Measurements from ENCODE around the gene CXCR3. TPM values are rescaled to one million over a fixed set of nuclear protein-coding genes. Genes with fewer than 3 reads are reported as not detected.

The CXCR3 gene
- total and polyA plus RNA-seq, 7 experiments from 2014 or later: 0.84 to 70.5 (median 1.5) TPM

DNA sequence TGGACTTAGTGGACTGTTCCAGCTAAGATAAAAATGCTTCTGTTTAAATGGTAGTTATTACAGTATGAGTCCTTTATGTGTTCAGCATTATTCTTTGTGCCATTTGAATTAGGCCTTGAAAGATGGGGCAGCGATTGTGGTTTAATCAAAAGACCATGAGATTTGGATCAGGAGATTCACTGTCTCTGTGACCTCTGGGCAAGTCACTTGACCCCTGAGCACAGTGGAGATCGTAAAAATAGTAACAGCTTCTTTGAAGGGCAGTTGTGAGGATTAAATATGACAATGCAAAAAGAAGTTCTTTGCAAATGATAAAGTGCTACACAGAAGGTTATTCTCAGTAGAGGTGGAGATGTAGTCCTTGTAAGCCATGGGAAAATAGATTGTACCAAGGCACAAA lies 10.8 kb downstream of the CXCR3 start:
- H3K4me1 ChIP-seq (ENCODE audit: control insufficient read depth in 2 of 2, insufficient read depth in 2 of 2, low read length in 2 of 2): peaks cover 32 to 42% of the 10 kb centered on the region in 2 donors
- H3K4me3 ChIP-seq (ENCODE audit: low read length): no peak overlapping the region
- no peaks in the 10 kb centered on the region for H3K9me3 ChIP-seq (ENCODE audit: control insufficient read depth in 2 of 3, low read length in 3 of 3)
- Mint-ChIP-seq H3K9me3 (no peaks in the 10 kb centered on the region), H3K27ac (peak overlapping the region; percentile 67 to 96 (median 87)), H3K36me3 (peaks cover 6 to 65% (median 37%) of the 10 kb centered on the region in 5 donors), H3K4me1 (peaks cover 13 to 64% (median 44%) of the 10 kb centered on the region in 7 donors), H3K4me3 (peak overlapping the region in 6 of 10 donors; percentile 41 to 65 (median 55)), H3K27me3 (no peaks in the 10 kb centered on the region)
- intact Hi-C loops (cut with micrococcal nuclease): no loop called here
- POLR2A ChIA-PET: interaction anchor here (1.0 to 3.0 kb wide), 2 partner anchors 11 to 59 kb away, joined by 3 to 7 read pairs; partner anchors contain the start of gene CXCR3
- ATAC-seq: no peak
- peak overlapping the region; percentile 57 for H3K27ac ChIP-seq (ENCODE audit: low read depth, low read length)
- H3K27me3 ChIP-seq (ENCODE audit: control insufficient read depth in 2 of 2, insufficient read depth in 2 of 2, low read length in 2 of 2): no peaks in the 10 kb centered on the region
- no peak for DNase-seq
- H3K36me3 ChIP-seq (ENCODE audit: control insufficient read depth in 2 of 3, insufficient read depth in 3 of 3, low read length in 3 of 3): peaks cover 0 to 45% (median 8%) of the 10 kb centered on the region in 3 experiments
- CTCF ChIA-PET: interaction anchor here (1.5 kb wide), 1 partner anchor 42 kb away, joined by 6 read pairs; no protein-coding TSS in a partner anchor

DNA sequence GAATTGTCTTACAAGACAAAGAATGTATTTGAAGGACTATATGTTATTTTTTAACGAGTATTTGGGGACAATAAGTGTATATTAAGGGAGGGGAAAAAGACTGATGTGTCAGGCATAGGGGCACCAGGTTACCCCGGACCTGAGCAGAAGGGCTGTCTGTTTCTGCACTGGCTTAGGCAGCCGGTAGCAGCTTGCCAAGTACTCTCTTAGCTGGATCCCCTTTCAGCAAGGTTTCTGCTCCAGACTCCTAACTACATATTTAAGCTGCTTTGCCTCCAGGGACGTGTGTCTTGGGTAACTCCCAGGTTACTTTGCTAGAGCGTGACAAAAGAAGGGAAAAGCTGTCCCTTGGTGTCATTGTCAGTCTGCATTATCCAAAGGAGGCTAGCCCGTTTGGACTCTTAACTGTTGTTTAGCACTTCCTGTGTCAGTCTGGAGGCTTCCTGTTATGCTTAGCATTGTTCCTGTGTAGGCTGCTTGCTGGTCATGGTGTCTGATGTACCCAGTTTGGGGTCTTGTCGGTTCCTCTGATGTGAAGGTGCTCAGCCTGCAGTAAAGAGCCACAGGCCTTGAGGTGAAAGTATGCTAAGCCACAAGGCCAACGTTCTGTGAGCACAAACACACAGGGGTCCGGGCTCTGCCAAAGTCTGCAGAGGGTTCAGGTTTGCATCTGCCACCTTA lies 11.6 kb downstream of the CXCR3 start:
- ChIA-PET POLR2A (interaction anchor here (0.6 to 3.0 kb wide), 6 partner anchors 9 to 75 kb away, joined by 3 to 7 read pairs (median 4); partner anchors contain the start of genes CXCR3 and OGT), CTCF (no interaction called here)
- peak; percentile 86 for ATAC-seq
- Mint-ChIP-seq H3K27me3 (no peaks in the 10 kb centered on the region), H3K4me3 (peak overlapping the region; percentile 43 to 68 (median 60)), H3K27ac (peak overlapping the region; percentile 67 to 97 (median 90)), H3K36me3 (peaks cover 6 to 70% (median 39%) of the 10 kb centered on the region in 5 donors), H3K4me1 (peaks cover 13 to 64% (median 44%) of the 10 kb centered on the region in 7 donors), H3K9me3 (no peaks in the 10 kb centered on the region)
- peaks cover 32 to 42% of the 10 kb centered on the region in 2 donors for H3K4me1 ChIP-seq (ENCODE audit: control insufficient read depth in 2 of 2, insufficient read depth in 2 of 2, low read length in 2 of 2)
- no peaks in the 10 kb centered on the region for H3K27me3 ChIP-seq (ENCODE audit: control insufficient read depth in 2 of 2, insufficient read depth in 2 of 2, low read length in 2 of 2)
- peaks cover 0 to 40% (median 8%) of the 10 kb centered on the region in 3 experiments for H3K36me3 ChIP-seq (ENCODE audit: control insufficient read depth in 2 of 3, insufficient read depth in 3 of 3, low read length in 3 of 3)
- H3K4me3 ChIP-seq (ENCODE audit: low read length): no peak overlapping the region
- DNase-seq: peak in 5 of 9 donors; percentile 22 to 33 (median 27)
- H3K9me3 ChIP-seq (ENCODE audit: control insufficient read depth in 2 of 3, low read length in 3 of 3): no peaks in the 10 kb centered on the region
- peak overlapping the region; percentile 57 for H3K27ac ChIP-seq (ENCODE audit: low read depth, low read length)
- intact Hi-C loops (cut with micrococcal nuclease): no loop called here

DNA sequence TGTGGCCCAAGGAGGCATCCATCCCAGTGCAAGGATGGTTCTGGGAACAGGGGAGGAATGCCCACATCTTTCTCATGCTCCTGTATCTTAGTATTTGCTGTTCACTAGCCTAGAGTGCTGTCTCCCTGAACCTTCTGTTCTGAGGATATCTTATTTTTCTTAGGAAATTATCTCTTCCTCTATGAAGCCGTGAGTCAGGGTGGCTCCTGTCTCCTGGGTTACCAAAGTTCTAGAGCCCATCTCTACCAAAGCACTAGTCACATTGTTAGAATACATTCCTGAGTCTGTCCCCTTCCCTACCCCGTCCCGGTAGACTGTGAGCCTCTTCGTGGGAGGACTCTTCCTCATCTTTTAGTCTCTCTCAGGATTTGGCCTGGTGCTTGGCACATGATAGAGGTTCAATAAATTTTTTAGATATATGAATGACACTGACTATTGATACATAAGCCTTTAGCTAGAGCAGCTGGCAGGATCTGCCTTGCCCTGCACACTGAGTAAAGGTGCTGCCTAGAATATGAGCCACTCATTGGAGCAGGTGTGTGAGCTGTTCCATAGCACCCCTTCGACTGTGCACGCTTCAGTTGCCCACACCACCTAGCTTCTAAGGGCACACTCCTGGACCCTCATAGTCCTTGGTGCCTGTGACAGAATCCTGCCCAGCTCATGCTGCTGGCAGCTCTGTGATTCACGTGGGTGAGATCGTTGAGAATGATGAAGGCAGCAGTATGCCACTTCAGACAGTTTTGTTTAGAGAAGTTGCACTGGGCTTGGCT lies 13.3 kb downstream of the CXCR3 start:
- H3K4me3 ChIP-seq (ENCODE audit: low read length): no peak overlapping the region
- no peaks in the 10 kb centered on the region for H3K9me3 ChIP-seq (ENCODE audit: control insufficient read depth in 2 of 3, low read length in 3 of 3)
- CTCF ChIA-PET: no interaction called here
- Mint-ChIP-seq H3K9me3 (peaks cover 0 to 2% (median 0%) of the 10 kb centered on the region in 11 donors), H3K4me1 (peaks cover 13 to 57% (median 45%) of the 10 kb centered on the region in 7 donors), H3K27me3 (no peaks in the 10 kb centered on the region), H3K4me3 (no peak overlapping the region), H3K27ac (peak overlapping the region; percentile 55 to 91 (median 67)), H3K36me3 (peaks cover 6 to 66% (median 37%) of the 10 kb centered on the region in 5 donors)
- no peak overlapping the region for H3K27ac ChIP-seq (ENCODE audit: low read depth, low read length)
- no peaks in the 10 kb centered on the region for H3K27me3 ChIP-seq (ENCODE audit: control insufficient read depth in 2 of 2, insufficient read depth in 2 of 2, low read length in 2 of 2)
- peaks cover 32 to 42% of the 10 kb centered on the region in 2 donors for H3K4me1 ChIP-seq (ENCODE audit: control insufficient read depth in 2 of 2, insufficient read depth in 2 of 2, low read length in 2 of 2)
- no peak for DNase-seq
- no peak for ATAC-seq
- peaks cover 0 to 27% (median 4%) of the 10 kb centered on the region in 3 experiments for H3K36me3 ChIP-seq (ENCODE audit: control insufficient read depth in 2 of 3, insufficient read depth in 3 of 3, low read length in 3 of 3)
- intact Hi-C loops (cut with micrococcal nuclease): no loop called here
- POLR2A ChIA-PET: no interaction called here

DNA sequence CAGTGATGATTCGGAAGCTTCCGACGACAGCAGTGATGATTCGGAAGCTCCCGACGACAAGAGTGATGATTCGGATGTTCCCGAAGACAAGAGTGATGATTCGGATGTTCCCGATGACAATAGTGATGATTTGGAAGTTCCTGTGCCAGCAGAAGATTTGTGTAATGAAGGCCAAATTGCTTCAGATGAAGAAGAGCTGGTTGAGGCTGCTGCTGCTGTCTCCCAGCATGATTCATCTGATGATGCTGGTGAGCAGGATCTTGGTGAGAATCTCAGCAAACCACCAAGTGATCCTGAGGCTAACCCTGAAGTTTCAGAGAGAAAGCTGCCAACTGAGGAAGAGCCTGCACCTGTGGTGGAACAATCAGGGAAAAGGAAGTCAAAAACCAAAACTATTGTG lies 14.2 kb downstream of the CXCR3 start:
- no peaks in the 10 kb centered on the region for H3K27me3 ChIP-seq (ENCODE audit: control insufficient read depth in 2 of 2, insufficient read depth in 2 of 2, low read length in 2 of 2)
- Mint-ChIP-seq H3K36me3 (peaks cover 6 to 66% (median 33%) of the 10 kb centered on the region in 5 donors), H3K4me3 (no peak overlapping the region), H3K27me3 (no peaks in the 10 kb centered on the region), H3K4me1 (peaks cover 9 to 52% (median 41%) of the 10 kb centered on the region in 7 donors), H3K9me3 (peaks cover 0 to 2% (median 0%) of the 10 kb centered on the region in 11 donors), H3K27ac (peak overlapping the region in 1 of 9 donors; percentile 33)
- no peak overlapping the region for H3K27ac ChIP-seq (ENCODE audit: low read depth, low read length)
- no peaks in the 10 kb centered on the region for H3K9me3 ChIP-seq (ENCODE audit: control insufficient read depth in 2 of 3, low read length in 3 of 3)
- CTCF ChIA-PET: no interaction called here
- H3K36me3 ChIP-seq (ENCODE audit: control insufficient read depth in 2 of 3, insufficient read depth in 3 of 3, low read length in 3 of 3): peaks cover 0 to 24% (median 4%) of the 10 kb centered on the region in 3 experiments
- no peak overlapping the region for H3K4me3 ChIP-seq (ENCODE audit: low read length)
- DNase-seq: no peak
- POLR2A ChIA-PET: no interaction called here
- peaks cover 28 to 37% of the 10 kb centered on the region in 2 donors for H3K4me1 ChIP-seq (ENCODE audit: control insufficient read depth in 2 of 2, insufficient read depth in 2 of 2, low read length in 2 of 2)
- ATAC-seq: no peak
- intact Hi-C loops (cut with micrococcal nuclease): no loop called here

DNA sequence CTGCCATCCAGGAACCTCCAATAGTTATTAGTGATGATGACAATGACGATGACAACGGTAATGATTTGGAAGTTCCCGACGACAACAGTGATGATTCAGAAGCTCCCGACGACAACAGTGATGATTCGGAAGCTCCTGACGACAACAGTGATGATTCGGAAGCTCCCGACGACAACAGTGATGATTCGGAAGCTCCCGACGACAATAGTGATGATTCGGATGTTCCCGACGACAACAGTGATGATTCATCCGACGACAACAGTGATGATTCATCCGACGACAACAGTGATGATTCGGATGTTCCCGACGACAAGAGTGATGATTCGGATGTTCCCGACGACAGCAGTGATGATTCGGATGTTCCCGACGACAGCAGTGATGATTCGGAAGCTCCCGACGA lies 14.7 kb downstream of the CXCR3 start:
- intact Hi-C loops (cut with micrococcal nuclease): no loop called here
- Histone ChIP-seq H3K4me3 (ENCODE audit: low read length) (no peak overlapping the region), H3K27ac (ENCODE audit: low read depth, low read length) (no peak overlapping the region), H3K27me3 (ENCODE audit: control insufficient read depth in 2 of 2, insufficient read depth in 2 of 2, low read length in 2 of 2) (no peaks in the 10 kb centered on the region), H3K4me1 (ENCODE audit: control insufficient read depth in 2 of 2, insufficient read depth in 2 of 2, low read length in 2 of 2) (peaks cover 22 to 32% of the 10 kb centered on the region in 2 donors), H3K36me3 (ENCODE audit: control insufficient read depth in 2 of 3, insufficient read depth in 3 of 3, low read length in 3 of 3) (peaks cover 0 to 26% (median 1%) of the 10 kb centered on the region in 3 experiments), H3K9me3 (ENCODE audit: control insufficient read depth in 2 of 3, low read length in 3 of 3) (no peaks in the 10 kb centered on the region)
- Mint-ChIP-seq H3K36me3 (peaks cover 6 to 62% (median 30%) of the 10 kb centered on the region in 5 donors), H3K9me3 (peaks cover 0 to 2% (median 0%) of the 10 kb centered on the region in 11 donors), H3K27ac (peak overlapping the region in 4 of 9 donors; percentile 62 to 90 (median 70)), H3K4me3 (peak overlapping the region in 1 of 10 donors; percentile 3), H3K4me1 (peaks cover 9 to 46% (median 35%) of the 10 kb centered on the region in 7 donors), H3K27me3 (no peaks in the 10 kb centered on the region)
- POLR2A ChIA-PET: interaction anchor here (0.8 kb wide), 1 partner anchor 26 kb away, joined by 8 read pairs; no protein-coding TSS in a partner anchor
- ATAC-seq (no peak), DNase-seq (no peak)
- CTCF ChIA-PET: no interaction called here

DNA sequence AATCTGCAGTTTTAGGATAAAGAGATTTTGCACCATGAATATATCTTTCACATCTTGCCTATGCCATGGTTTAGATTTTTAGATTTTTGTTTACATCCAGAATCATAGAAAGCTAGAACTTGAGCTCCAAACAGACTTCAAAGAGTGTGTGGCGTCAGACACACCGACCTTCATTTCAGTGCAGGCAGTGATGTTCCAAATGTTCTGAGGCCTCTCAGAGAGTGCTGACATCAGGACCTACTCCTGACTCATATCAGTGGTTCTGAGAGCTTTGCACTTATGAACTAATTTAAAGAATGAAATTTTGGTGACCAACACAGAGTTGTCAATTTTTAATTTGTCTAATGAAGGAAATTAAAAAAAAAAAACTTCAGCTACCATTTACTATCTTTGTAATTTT lies 18.3 kb downstream of the CXCR3 start:
- Histone ChIP-seq H3K27ac (ENCODE audit: low read depth, low read length) (no peak overlapping the region), H3K9me3 (ENCODE audit: control insufficient read depth in 2 of 3, low read length in 3 of 3) (no peaks in the 10 kb centered on the region), H3K36me3 (ENCODE audit: control insufficient read depth in 2 of 3, insufficient read depth in 3 of 3, low read length in 3 of 3) (peaks cover 0 to 30% (median 0%) of the 10 kb centered on the region in 3 experiments), H3K4me3 (ENCODE audit: low read length) (no peak overlapping the region), H3K27me3 (ENCODE audit: control insufficient read depth in 2 of 2, insufficient read depth in 2 of 2, low read length in 2 of 2) (no peaks in the 10 kb centered on the region), H3K4me1 (ENCODE audit: control insufficient read depth in 2 of 2, insufficient read depth in 2 of 2, low read length in 2 of 2) (no peaks in the 10 kb centered on the region)
- POLR2A ChIA-PET: interaction anchor here (0.5 kb wide), 1 partner anchor 63 kb away, joined by 3 read pairs; no protein-coding TSS in a partner anchor
- Mint-ChIP-seq H3K4me1 (peaks cover 0 to 16% (median 0%) of the 10 kb centered on the region in 7 donors), H3K36me3 (peaks cover 10 to 52% (median 37%) of the 10 kb centered on the region in 5 donors), H3K27ac (peak overlapping the region in 1 of 9 donors; percentile 26), H3K27me3 (no peaks in the 10 kb centered on the region), H3K4me3 (no peak overlapping the region), H3K9me3 (peaks cover 0 to 2% (median 0%) of the 10 kb centered on the region in 11 donors)
- DNase-seq (no peak), ATAC-seq (no peak)
- CTCF ChIA-PET: no interaction called here
- intact Hi-C loops (cut with micrococcal nuclease): no loop called here
